Nephron (organoid): ENCODE measurements around the gene PGAP1.

ENCODE experiments used
- H3K27ac Mint-ChIP-seq, 3 experiments: 2 replicates each; pipeline ENCODE4 v1.8.0; 2020; ENCODE audit warnings: mixed read lengths in 3 of 3, mild to moderate bottlenecking in 2 of 3, moderate library complexity in 1 of 3
- H3K27me3 Mint-ChIP-seq: 2 replicates; pipeline ENCODE4 v1.8.0; 2021; ENCODE audit warnings: low read depth, mild to moderate bottlenecking, moderate library complexity, mixed read lengths
- H3K36me3 Mint-ChIP-seq: 2 replicates; pipeline ENCODE4 v1.8.0; 2020; ENCODE audit warnings: low read depth, mixed read lengths
- H3K4me1 Mint-ChIP-seq: 2 replicates; pipeline ENCODE4 v1.8.0; 2020; ENCODE audit warnings: mixed read lengths
- H3K4me3 Mint-ChIP-seq, 3 experiments: 2 replicates each; pipeline ENCODE4 v1.8.0; 2020; ENCODE audit warnings: mild to moderate bottlenecking in 3 of 3, mixed read lengths in 3 of 3, moderate library complexity in 2 of 3
- H3K9me3 Mint-ChIP-seq: 2 replicates; pipeline ENCODE4 v1.8.0; 2020; ENCODE audit warnings: mixed read lengths
- TF ChIP-seq, protein P1 (sequence below), 3 experiments: fragments of 200-600 bp; sonication (generic); IDR thresholded peaks; one replicate each; pipeline ENCODE4 v1.5.0; 2021; ENCODE audit warnings: antibody characterized with exemption in 3 of 3; ENCODE audit not compliant: unreplicated experiment in 3 of 3

Gene PGAP1

DNA sequence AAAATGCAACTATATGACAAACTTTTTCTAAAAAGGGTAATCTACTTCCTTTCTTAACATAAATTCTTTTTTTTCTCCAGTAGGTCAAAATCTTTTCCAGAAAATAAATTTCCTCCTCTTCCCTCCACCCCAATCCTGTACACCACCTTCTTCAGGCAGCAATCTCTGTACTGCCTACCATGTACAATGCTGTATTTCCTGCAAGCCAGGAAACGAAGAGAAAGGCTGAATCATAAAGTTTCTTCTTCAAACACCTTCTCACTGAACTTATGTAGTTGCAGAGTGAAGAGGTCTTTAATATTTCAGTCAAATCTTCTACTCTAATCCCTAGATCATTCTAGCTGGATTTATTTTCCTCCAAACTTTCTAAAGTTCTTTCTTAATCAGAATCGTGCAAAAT is 99.2 kb downstream of the PGAP1 start:
- no peaks in the 10 kb centered on the region for H3K27me3 Mint-ChIP-seq

DNA sequence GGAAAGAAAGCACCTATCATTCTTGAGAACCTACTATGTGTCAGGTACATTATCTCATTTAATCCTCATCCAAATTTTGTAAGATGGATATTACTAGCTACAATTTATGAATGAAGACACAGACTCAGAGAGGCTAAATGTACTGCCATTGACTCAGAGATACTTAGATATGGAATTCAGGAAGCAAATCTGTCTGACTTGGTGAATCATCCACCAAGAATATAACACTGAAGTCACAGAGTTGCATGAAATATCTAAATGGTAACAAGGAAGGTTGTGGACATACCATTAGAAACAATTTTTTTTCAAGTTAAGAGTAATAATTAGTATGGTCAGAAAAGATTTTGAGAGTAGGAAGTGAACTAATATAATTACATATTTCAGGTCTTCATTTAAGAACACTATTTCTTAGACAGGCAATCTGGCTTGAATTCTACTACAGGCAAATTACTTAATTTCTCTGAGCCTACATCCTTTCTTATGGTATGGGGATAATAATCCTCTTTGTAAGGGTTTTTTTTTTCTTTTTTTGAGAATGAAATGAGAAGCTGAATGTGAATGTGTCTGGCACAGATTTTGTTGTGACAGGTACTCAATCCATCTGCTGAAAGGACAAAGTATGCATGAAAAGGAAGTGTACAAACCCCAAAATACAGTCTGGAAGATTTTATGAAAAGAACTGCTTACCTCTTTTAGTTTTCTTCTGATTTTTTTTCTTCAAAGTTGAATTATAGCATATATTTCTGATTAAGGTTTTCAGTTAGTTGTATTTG is 102.6 kb downstream of the PGAP1 start:
- Mint-ChIP-seq H3K27me3 (no peaks in the 10 kb centered on the region), H3K4me3 (no peak overlapping the region), H3K9me3 (peaks cover 11% of the 10 kb centered on the region), H3K4me1 (no peaks in the 10 kb centered on the region), H3K36me3 (peaks cover 2% of the 10 kb centered on the region), H3K27ac (no peak overlapping the region)
- TF ChIP-seq, protein P1, sequence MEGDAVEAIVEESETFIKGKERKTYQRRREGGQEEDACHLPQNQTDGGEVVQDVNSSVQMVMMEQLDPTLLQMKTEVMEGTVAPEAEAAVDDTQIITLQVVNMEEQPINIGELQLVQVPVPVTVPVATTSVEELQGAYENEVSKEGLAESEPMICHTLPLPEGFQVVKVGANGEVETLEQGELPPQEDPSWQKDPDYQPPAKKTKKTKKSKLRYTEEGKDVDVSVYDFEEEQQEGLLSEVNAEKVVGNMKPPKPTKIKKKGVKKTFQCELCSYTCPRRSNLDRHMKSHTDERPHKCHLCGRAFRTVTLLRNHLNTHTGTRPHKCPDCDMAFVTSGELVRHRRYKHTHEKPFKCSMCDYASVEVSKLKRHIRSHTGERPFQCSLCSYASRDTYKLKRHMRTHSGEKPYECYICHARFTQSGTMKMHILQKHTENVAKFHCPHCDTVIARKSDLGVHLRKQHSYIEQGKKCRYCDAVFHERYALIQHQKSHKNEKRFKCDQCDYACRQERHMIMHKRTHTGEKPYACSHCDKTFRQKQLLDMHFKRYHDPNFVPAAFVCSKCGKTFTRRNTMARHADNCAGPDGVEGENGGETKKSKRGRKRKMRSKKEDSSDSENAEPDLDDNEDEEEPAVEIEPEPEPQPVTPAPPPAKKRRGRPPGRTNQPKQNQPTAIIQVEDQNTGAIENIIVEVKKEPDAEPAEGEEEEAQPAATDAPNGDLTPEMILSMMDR (IDR thresholded peaks at IDR 0.05; ENCODE audit: unreplicated experiment in 3 of 3) = no peak

More for the DNA sequence above, 99.2 kb downstream of the PGAP1 start:
- Mint-ChIP-seq H3K4me1 (no peaks in the 10 kb centered on the region), H3K9me3 (peaks cover under 1% of the 10 kb centered on the region), H3K36me3 (peaks cover 14% of the 10 kb centered on the region), H3K4me3 (no peak overlapping the region), H3K27ac (no peak overlapping the region)
- TF ChIP-seq, protein P1 (IDR thresholded peaks at IDR 0.05; ENCODE audit: unreplicated experiment in 3 of 3) = no peak

GRCh38 chr2:196821195-196821594 is 105.3 kb downstream of the PGAP1 start:
- H3K4me1 Mint-ChIP-seq = no peaks in the 10 kb centered on the region
- no peaks in the 10 kb centered on the region for H3K27me3 Mint-ChIP-seq
- no peak overlapping the region for H3K27ac Mint-ChIP-seq
- H3K4me3 Mint-ChIP-seq = no peak overlapping the region
- TF ChIP-seq, protein P1 (IDR thresholded peaks at IDR 0.05; ENCODE audit: unreplicated experiment in 3 of 3) = no peak
- peaks cover 23% of the 10 kb centered on the region for H3K9me3 Mint-ChIP-seq
- H3K36me3 Mint-ChIP-seq = peaks cover 4% of the 10 kb centered on the region

DNA sequence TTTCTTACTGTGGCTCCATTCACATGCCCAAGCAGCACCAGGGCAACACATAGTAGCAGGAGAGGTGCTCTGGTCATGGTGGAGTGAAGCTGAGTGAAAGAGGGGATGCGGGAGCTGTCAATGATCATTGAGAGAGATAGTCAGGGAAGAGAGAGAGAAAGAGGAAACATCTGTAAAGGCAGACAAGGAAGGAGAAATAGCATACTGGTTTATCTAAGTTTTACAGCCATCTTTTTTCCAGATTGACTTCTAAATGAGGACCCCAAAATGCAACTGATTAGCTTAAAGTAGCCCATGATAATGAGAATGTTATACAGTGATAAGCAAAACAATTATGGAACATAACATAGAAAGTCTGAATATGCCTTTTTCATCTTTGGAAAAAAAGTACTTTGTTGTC is 117.2 kb downstream of the PGAP1 start, which contains the start of gene C2orf66:
C2orf66 (minus strand) TSS at position 96 of the 400 bp plus-strand sequence; CDS start at position 77, 19 bp downstream.
- no peaks in the 10 kb centered on the region for H3K4me1 Mint-ChIP-seq
- H3K36me3 Mint-ChIP-seq = no peaks in the 10 kb centered on the region
- TF ChIP-seq, protein P1 (IDR thresholded peaks at IDR 0.05; ENCODE audit: unreplicated experiment in 3 of 3) = no peak
- H3K27me3 Mint-ChIP-seq = peaks cover 11% of the 10 kb centered on the region
- peaks cover 3% of the 10 kb centered on the region for H3K9me3 Mint-ChIP-seq
- no peak within 1 kb of the TSS for H3K27ac Mint-ChIP-seq
- H3K4me3 Mint-ChIP-seq = no peak within 1 kb of the TSS

DNA sequence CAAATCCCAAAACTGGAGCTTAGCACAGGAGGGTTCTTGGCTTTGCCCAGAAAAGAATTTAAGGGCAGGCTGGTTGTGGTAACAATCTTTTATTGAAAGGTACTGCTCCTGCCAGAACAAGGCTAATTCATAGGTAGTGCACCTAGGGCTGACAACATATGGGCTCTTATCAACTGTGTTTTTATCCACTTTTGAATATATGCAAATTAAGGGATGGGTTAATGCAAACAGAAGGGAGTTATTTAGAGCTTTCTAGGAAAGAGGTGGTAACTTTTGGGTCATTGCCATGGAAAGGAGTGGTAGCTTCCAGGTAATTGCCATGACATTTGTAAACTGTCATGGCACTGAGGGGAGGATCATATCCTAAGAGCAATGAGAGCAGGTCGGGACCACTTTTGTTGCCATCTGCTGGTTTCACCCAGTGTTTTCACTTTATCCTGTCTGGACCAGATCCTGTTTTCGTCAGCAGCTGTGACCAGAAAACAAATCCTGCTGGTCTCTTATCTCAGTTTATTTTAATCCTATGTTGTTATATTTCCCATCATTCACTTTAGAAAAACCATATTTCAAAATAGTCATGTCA is 118.3 kb downstream of the PGAP1 start:
- Mint-ChIP-seq H3K9me3 (no peaks in the 10 kb centered on the region), H3K4me1 (no peaks in the 10 kb centered on the region), H3K27ac (no peak overlapping the region), H3K27me3 (peaks cover 8% of the 10 kb centered on the region), H3K4me3 (no peak overlapping the region), H3K36me3 (no peaks in the 10 kb centered on the region)
- TF ChIP-seq, protein P1 (IDR thresholded peaks at IDR 0.05; ENCODE audit: unreplicated experiment in 3 of 3) = no peak
